K562 (cell line): Measurements from ENCODE around the gene ZNF548. TPM values are rescaled to one million over a fixed set of nuclear protein-coding genes. Genes with fewer than 3 reads are reported as not detected.

Source experiments
- CGGBP1 ChIP-seq: fragments of 250-450 bp; sonication (Bioruptor Pico); IDR thresholded peaks from 2 replicates; pipeline ENCODE4 v1.9.0; 2021; ENCODE audit warnings: mild to moderate bottlenecking
- CREM ChIP-seq: IDR thresholded peaks from 2 replicates; pipeline ENCODE4 v1.6.1; 2014; ENCODE audit warnings: antibody characterized with exemption, low read depth
- ELK1 ChIP-seq: sonication (generic); formaldehyde crosslinking; IDR thresholded peaks from 2 replicates; pipeline ENCODE4 v1.8.1; 2022; ENCODE audit warnings: missing genetic modification reagents
- FOXA3 ChIP-seq, 2 experiments: fragments of 450-650 bp in 1 of 2; sonication (generic) in 1 of 2; formaldehyde crosslinking; IDR thresholded peaks in 1 of 2; conservative IDR thresholded peaks in 1 of 2; 2 replicates each; pipeline versions ENCODE4 v1.4.0 to v1.8.0; 2020 to 2022; ENCODE audit warnings: mild to moderate bottlenecking in 2 of 2, missing genetic modification reagents in 1 of 2
- GTF2F1 ChIP-seq: IDR thresholded peaks from 2 replicates; pipeline ENCODE4 v1.6.1; 2011; ENCODE audit warnings: low read depth, low read length, improper control_type of control experiment
- MED1 ChIP-seq: sonication (generic); formaldehyde crosslinking; IDR thresholded peaks from 2 replicates; pipeline ENCODE4 v1.8.1; 2023; ENCODE audit warnings: missing genetic modification reagents, borderline replicate concordance
- MGA ChIP-seq: fragments of 450-650 bp; IDR thresholded peaks from 2 replicates; pipeline ENCODE4 v1.6.1; 2016; ENCODE audit warnings: mild to moderate bottlenecking, moderate library complexity
- RCOR1 ChIP-seq, 2 experiments: IDR thresholded peaks; 2 replicates each; pipeline ENCODE4 v1.6.1; 2012; ENCODE audit warnings: low read depth in 2 of 2, low read length in 2 of 2, borderline replicate concordance in 1 of 2, improper control_type of control experiment in 1 of 2
- SIN3A ChIP-seq, 2 experiments: fragments of 150-350 bp in 1 of 2; IDR thresholded peaks; 2 replicates each; pipeline ENCODE4 v1.6.1; 2011 to 2016; ENCODE audit warnings: borderline replicate concordance in 2 of 2, low read depth in 2 of 2, low read length in 2 of 2, mild to moderate bottlenecking in 2 of 2, moderate library complexity in 2 of 2; ENCODE audit not compliant: control insufficient read depth in 1 of 2
- SIN3B ChIP-seq: fragments of 450-650 bp; IDR thresholded peaks from 2 replicates; pipeline ENCODE4 v1.6.1; 2017; ENCODE audit warnings: low read depth, mild to moderate bottlenecking, moderate library complexity
- TCFL5 ChIP-seq: fragments of 250-450 bp; sonication (Bioruptor Pico); conservative IDR thresholded peaks from 2 replicates; pipeline ENCODE4 v1.6.1; 2021; ENCODE audit warnings: mild to moderate bottlenecking, moderate library complexity, matching md5 sums
- ZNF277 ChIP-seq: fragments of 250-450 bp; sonication (Bioruptor Pico); IDR thresholded peaks from 2 replicates; pipeline ENCODE4 v1.8.0; 2022; ENCODE audit warnings: inconsistent platforms, mild to moderate bottlenecking, moderate library complexity, borderline replicate concordance
- polyA plus RNA-seq, 8 experiments: library from polyadenylated mRNA; depleted of rRNA in 4 of 8; stranded (reverse) in 5 of 8; unstranded in 3 of 8; fragments of >200 nt; fragmentation: Nextera tagmentation in 2 of 8; fragmentation: Illumina TruSeq in 1 of 8; extraction: Ambion mirVana in 2 of 8; extraction: Trizol in 1 of 8; gene quantifications; 2 replicates each; pipeline versions ENCODE4 v1.2.1 to v1.2.3, GENCODE V29; 2011 to 2014; ENCODE audit warnings: inconsistent platforms in 1 of 8, missing spikeins in 1 of 8
- total RNA-seq, 7 experiments: library from RNA; depleted of rRNA in 6 of 7; stranded (reverse); fragments of >200 nt in 6 of 7; fragmentation: Illumina TruSeq in 2 of 7; extraction: Trizol in 2 of 7; gene quantifications; 2 replicates each; pipeline versions ENCODE4 v1.2.1 to v1.2.3, GENCODE V29; 2011 to 2021; ENCODE audit warnings: low replicate concordance in 1 of 7

Gene ZNF548
- total and polyA plus RNA-seq, 9 of the 15 experiments (the other 6 are each of a cell fraction or from before 2014, with no cell fraction given) = 1.5 to 8.7 (median 4.5) TPM

DNA sequence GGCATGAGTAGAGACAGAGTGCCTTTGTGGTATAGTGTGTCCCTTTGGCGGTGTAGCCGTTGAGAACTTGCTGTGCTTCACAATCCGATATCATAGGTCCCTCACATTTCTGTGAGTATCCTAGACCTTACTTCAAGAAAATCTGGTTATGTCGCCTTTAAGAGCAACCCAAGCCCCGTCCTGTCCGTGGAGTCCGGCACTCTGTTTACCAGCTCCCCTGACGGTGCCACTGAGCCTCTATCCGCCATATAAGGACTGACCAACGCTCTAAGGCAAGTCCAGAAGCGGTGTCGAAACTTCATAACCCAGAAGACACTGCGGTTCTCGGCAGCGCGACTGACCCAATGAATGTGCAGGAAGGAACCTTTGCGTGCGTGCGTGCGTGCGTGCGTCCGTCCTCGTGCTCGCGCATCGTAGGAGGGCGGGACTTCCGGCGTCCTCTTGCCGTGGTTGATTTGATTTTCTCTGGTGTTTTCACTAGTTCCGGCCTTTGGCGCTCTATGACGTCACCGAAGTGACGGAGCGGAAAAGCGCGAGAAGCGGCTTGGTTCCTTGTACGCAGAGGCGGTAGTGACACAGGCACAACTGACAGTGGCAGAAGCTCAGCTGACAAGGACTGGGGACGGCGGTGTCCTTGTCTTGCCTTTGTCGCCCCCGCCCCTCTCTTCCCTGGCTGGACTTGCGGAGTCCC lies 26.5 kb upstream of the ZNF548 start, which contains the start of the genes TRAPPC2B and ZNF547 (continued):
- TF ChIP-seq RCOR1 (IDR thresholded peaks at IDR 0.05; ENCODE audit: borderline replicate concordance in 1 of 2, low read depth in 2 of 2, low read length in 2 of 2) (no peak), MGA (peak; percentile 36; the same call in 1 of the 2 replicates), MED1 (CRISPR knock-in tag) (no peak), ZNF277 (CRISPR knock-in tag) (no peak), ELK1 (no peak), SIN3B (no peak), TCFL5 (no peak), SIN3A (IDR thresholded peaks at IDR 0.05; ENCODE audit: borderline replicate concordance in 2 of 2, control insufficient read depth in 1 of 2, low read depth in 2 of 2, low read length in 2 of 2) (no peak), FOXA3 (CRISPR knock-in tag; conservative IDR thresholded peaks at IDR 0.05 in 1 of 2, IDR thresholded peaks at IDR 0.05 in 1 of 2) (no peak), CGGBP1 (no peak), GTF2F1 (no peak), CREM (peak; percentile 97)
